Measurements from ENCODE around the gene C5. TPM values are rescaled to one million over a fixed set of nuclear protein-coding genes. Genes with fewer than 3 reads are reported as not detected.
"Not testable (repeated sequence)": the region's sequence is repeated elsewhere in the genome, so short reads cannot be mapped to it uniquely, and the experiment has no call there.

Gene C5
- total RNA-seq = 10 to 100 TPM in 1 of 2 donors, 1 to 10 TPM in 1; 8.3 to 12.2 TPM

DNA sequence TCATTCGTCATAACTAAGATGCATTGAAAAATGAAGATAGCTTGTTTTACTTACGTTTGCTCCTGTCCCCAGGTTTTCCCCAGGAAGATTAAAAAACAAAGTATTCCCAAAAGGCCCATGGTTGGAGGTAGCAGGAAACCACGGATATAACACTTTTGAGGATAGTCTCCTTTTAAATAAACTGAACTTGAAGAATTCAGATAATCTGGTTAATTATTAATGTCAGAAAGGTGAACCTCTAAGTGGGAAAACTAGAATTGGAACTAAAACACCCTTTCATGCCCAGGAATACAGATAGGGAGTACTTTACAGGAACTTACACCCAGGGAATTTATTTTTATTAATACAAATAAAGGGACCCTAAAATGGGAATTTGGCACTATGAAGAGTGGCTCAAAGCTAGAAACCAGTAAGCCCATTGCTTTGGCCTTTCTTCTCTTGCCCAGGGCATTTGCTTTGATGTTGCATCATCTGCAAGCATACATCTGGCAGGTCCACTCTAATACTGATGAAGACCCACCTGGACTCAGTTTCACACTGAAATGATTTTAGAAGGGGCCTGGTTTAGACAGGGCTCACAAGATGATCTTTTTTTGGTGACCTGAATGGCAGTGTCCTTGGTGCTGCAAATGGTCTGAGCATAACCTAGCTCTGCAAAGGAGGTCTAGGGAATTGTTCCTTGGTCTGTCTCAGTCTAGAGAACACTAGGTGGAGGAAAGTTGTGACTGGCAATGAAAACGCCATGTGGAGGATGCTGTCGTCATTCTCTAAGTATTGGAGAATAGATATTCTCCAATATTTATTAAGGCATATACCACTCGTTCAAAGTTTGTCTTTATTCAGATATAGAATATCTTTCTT, at the start of gene C5:
TSS of gene C5 (minus strand) at position 148 of the 861 bp plus-strand sequence. CDS start at position 119, 29 bp downstream.
- no peak for ATAC-seq (ENCODE audit: insufficient number of reproducible peaks, low FRiP score, low read depth)
- no peaks in the 10 kb centered on the region for H3K36me3 ChIP-seq
- H3K27me3 ChIP-seq (replicated peaks; ENCODE audit: insufficient read depth) = no peaks in the 10 kb centered on the region
- no peaks in the 10 kb centered on the region for H3K4me1 ChIP-seq (ENCODE audit: control insufficient read depth in 1 of 2, low read depth in 2 of 2)
- no peaks in the 10 kb centered on the region for H3K9me3 ChIP-seq
- TF ChIP-seq, protein P1, sequence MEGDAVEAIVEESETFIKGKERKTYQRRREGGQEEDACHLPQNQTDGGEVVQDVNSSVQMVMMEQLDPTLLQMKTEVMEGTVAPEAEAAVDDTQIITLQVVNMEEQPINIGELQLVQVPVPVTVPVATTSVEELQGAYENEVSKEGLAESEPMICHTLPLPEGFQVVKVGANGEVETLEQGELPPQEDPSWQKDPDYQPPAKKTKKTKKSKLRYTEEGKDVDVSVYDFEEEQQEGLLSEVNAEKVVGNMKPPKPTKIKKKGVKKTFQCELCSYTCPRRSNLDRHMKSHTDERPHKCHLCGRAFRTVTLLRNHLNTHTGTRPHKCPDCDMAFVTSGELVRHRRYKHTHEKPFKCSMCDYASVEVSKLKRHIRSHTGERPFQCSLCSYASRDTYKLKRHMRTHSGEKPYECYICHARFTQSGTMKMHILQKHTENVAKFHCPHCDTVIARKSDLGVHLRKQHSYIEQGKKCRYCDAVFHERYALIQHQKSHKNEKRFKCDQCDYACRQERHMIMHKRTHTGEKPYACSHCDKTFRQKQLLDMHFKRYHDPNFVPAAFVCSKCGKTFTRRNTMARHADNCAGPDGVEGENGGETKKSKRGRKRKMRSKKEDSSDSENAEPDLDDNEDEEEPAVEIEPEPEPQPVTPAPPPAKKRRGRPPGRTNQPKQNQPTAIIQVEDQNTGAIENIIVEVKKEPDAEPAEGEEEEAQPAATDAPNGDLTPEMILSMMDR (IDR thresholded peaks at IDR 0.05) = no peak
- no peak for DNase-seq (ENCODE audit: low spot score)
- no peak within 1 kb of the TSS for H3K4me3 ChIP-seq
- H3K27ac ChIP-seq = no peak within 1 kb of the TSS

DNA sequence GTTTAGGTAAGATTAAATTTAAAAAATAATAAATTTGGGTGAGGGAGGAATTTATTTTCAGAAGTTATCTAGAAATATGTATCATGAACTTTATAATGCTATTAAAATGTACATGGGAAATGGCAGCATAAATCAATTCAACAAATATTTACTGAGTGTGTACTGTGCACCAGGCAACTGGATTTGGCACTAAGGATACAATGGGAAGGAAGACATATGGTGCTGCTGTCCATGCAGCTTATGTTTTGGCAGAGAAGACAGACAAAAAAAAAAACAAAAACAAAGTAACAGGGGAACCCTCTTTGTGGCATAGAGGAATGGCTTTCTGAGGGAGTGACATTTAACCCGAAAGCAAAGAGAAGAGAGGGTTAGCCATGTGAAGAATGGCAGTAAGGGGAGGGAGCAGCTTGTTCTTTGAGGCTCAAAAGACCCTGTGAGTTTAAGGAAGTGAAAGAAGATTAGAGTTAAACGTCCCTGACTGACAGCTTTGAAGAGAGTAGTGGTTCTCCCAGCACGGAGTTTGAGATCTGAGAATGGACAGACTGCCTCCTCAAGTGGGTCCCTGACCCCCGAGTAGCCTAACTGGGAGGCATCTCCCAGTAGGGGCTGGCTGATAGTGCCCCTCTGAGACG, 48.6 kb upstream of the C5 start:
- no peak for ATAC-seq (ENCODE audit: insufficient number of reproducible peaks, low FRiP score, low read depth)
- no peak for DNase-seq (ENCODE audit: low spot score)
- H3K27ac ChIP-seq = no peak overlapping the region
- H3K9me3 ChIP-seq = no peaks in the 10 kb centered on the region
- no peaks in the 10 kb centered on the region for H3K27me3 ChIP-seq (replicated peaks; ENCODE audit: insufficient read depth)
- no peak overlapping the region for H3K4me3 ChIP-seq
- H3K4me1 ChIP-seq (ENCODE audit: control insufficient read depth in 1 of 2, low read depth in 2 of 2) = no peaks in the 10 kb centered on the region
- TF ChIP-seq, protein P1 (IDR thresholded peaks at IDR 0.05) = no peak
- H3K36me3 ChIP-seq = peaks cover 11% of the 10 kb centered on the region

DNA sequence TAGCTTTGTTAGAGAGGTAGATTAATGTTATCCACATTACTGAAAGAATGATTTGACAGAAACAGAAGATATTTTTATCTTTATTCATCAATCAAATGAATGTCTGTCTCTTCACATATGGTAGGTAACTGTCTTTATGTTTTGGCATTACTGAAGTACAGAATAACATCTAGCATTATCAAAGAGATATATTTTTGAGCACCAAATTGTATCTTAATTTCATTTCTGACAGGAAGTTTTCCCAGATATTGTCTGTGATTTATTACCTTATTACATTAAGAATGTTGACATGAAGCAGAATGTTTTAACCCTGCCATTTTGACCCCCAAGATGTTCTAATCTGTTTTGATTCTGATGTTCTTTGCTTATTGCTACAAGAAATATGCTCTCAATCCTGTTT, 45.0 kb upstream of the C5 start:
- no peak for ATAC-seq (ENCODE audit: insufficient number of reproducible peaks, low FRiP score, low read depth)
- Histone ChIP-seq H3K27me3 (replicated peaks; ENCODE audit: insufficient read depth) (no peaks in the 10 kb centered on the region), H3K4me3 (no peak overlapping the region), H3K27ac (no peak overlapping the region), H3K4me1 (ENCODE audit: control insufficient read depth in 1 of 2, low read depth in 2 of 2) (no peaks in the 10 kb centered on the region), H3K36me3 (peaks cover 20% of the 10 kb centered on the region), H3K9me3 (no peaks in the 10 kb centered on the region)
- TF ChIP-seq, protein P1 (IDR thresholded peaks at IDR 0.05) = no peak
- DNase-seq (ENCODE audit: low spot score) = no peak

DNA sequence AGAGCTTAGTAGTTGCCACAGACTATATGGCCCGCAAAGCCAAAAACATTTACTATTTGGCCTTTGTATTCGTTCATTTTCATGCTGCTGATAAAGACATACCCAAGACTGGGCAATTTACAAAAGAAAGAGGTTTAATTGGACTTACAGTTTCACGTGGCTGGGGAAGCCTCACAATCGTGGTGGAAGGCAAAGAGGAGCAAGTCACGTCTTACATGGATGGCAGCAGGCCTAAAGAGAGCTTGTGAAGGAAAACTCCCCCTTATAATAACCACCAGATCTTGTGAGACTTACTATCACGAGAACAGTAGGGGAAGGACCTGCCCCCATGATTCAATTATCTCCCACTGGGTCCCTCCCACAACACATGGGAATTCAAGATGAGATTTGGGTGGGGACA, 40.7 kb upstream of the C5 start:
- not testable (repeated sequence) for H3K27me3 ChIP-seq (replicated peaks; ENCODE audit: insufficient read depth); H3K4me3 ChIP-seq; DNase-seq (ENCODE audit: low spot score); H3K9me3 ChIP-seq; H3K27ac ChIP-seq; ATAC-seq (ENCODE audit: insufficient number of reproducible peaks, low FRiP score, low read depth); H3K4me1 ChIP-seq (ENCODE audit: control insufficient read depth in 1 of 2, low read depth in 2 of 2)
- H3K36me3 ChIP-seq = peaks cover 16% of the 10 kb centered on the region

DNA sequence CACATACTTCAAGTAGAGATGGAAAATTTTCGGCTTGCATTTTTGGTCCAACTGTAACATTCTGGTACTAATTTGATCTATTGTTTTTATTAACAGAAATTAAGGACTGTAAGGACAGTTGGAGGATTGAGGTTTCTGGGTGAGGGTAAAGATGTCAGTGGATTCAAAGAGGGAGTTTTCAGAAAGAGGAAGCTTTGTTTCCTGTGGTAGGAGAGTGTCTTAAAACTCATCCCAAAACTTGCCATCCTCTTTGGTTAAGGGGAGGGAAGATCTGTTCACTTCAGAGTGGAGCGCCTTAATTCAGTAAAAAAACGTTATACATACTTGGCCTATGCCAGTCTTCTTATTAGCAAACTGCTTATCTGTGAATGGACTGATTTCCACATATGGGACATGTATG, 38.5 kb upstream of the C5 start:
- no peaks in the 10 kb centered on the region for H3K4me1 ChIP-seq (ENCODE audit: control insufficient read depth in 1 of 2, low read depth in 2 of 2)
- no peaks in the 10 kb centered on the region for H3K9me3 ChIP-seq
- peaks cover 9% of the 10 kb centered on the region for H3K36me3 ChIP-seq
- H3K4me3 ChIP-seq = no peak overlapping the region
- TF ChIP-seq, protein P1 (IDR thresholded peaks at IDR 0.05) = no peak
- H3K27me3 ChIP-seq (replicated peaks; ENCODE audit: insufficient read depth) = no peaks in the 10 kb centered on the region
- no peak for ATAC-seq (ENCODE audit: insufficient number of reproducible peaks, low FRiP score, low read depth)
- H3K27ac ChIP-seq = no peak overlapping the region
- DNase-seq (ENCODE audit: low spot score) = no peak

All from thoracic aorta (tissue), 2 donors.